Caki2 (cell line): ENCODE measurements around the gene BCKDHB. TPM values are rescaled to one million over a fixed set of nuclear protein-coding genes. Genes with fewer than 3 reads are reported as not detected.
"Not testable (repeated sequence)": the region's sequence is repeated elsewhere in the genome, so short reads cannot be mapped to it uniquely, and the experiment has no call there.

Experiments used
- DNase-seq: peaks from one replicate; pipeline ENCODE4 v3.0.0-alpha.2; 2015; ENCODE audit warnings: low read depth
- in situ Hi-C: cut with HindIII; loops from 2 replicates; pipeline ENCODE4 v1.10.0; 2016; ENCODE audit warnings: low sequenced_read_pairs, low pct_unique_long_range_greater_than_20kb, mixed read lengths
- total RNA-seq: library from RNA; depleted of rRNA; stranded (reverse); fragments of >200 nt; shearing (Covaris generic); gene quantifications from 2 replicates; pipeline ENCODE4 v1.2.3, GENCODE V29; 2014; ENCODE audit warnings: low replicate concordance

Gene BCKDHB
- total RNA-seq, 1 experiment from 2014 or later, result 13.9 TPM

DNA sequence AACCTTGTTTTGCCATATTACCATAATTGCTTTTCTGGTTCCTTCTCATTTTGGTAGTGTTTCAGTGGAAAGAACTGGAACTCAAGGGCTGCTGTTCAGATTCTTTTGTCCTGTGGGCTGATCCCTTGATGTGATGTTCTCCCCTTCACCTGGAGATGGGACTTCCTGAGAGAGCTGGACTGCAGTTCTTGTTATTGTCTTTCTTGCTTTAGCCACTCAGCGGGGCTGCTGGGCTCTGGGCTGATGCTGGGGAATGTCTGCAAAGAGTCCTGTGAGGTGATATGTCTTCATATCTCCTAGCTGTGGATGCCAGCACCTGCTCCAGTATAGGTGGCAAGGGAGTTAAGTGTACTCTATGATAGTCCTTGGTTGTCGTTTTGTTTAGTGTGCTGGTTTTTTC is 79.0 kb downstream of the BCKDHB start:
- no peak for DNase-seq
- in situ Hi-C loops, result no loop called here

DNA sequence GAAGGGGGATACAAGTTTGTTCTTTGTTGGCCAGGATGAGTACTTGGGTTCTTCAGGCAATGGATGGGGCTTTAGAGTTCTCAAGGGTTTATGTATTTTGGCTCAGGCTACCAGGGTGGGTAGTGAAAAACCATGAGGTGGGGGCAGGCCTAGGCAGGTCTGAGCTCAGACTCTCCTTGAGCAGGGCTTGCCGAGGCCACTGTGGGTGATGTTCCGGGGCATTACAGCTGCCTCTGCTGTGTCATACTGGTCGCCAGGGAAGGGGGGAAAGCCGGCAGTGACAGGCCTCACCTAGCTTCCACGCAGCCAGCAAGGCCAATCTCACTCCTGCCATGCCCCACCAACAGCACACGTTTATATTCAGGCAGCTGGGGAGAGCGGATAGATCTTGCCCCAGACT is 79.6 kb downstream of the BCKDHB start:
- in situ Hi-C loops, result no loop called here
- no peak for DNase-seq

DNA sequence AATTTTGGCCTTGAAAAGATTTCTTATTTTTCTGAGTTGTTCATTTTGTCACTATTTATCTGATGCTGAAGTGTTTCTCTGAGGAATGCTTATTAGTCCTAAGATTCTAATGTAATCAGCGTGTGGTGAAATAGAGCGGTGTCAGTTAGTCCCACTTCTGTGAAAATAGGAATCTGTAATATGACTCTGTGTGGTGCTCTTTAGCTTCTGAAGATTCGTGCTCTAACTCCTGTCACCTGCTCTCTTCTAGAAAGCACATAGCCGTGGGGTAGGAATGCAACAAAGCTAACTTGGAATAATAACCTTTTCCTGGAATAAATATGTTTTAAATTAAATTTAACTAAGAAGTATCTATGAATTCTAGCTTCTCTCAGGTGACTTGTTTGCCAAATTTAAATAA is 90.4 kb downstream of the BCKDHB start:
- DNase-seq, result no peak
- in situ Hi-C loops, result no loop called here

DNA sequence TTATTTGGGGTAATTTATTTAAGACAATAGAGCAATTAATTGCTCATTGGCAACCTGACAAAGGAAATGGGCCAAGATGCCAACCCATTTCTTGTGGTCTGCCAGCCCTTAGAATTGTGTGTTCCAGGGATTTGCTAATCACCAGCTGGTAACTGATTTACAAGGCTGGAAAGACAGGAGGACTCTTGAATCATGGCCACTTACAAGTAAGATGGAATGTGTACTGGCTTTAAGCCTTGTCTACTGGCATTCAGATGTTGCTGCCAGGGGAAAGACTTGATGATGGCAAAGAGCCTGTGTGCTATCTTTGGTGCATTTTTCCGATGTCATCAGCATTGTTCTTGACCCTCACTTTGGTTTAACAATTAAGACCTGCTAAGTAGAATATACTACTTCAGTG is 91.0 kb downstream of the BCKDHB start:
- in situ Hi-C loops, result no loop called here
- DNase-seq, result peak; percentile 26

DNA sequence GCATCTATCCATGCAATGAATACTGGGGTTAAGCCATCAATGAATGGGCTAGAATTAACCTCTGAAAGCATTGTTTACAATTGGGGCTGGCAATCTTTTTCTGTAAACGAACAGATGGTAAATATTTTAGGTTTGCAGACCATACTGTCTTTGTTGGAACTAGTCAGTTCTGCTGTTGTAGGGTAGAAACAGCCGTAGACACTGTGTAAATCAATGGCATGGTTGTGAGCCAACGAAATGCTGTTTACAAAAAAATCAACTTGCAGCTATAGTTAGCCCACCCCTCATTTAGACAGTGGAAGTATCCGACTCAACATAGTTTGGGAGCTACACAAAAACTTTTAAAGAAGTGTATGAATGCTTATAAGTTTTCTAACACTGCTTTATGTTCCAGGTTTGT is 91.5 kb downstream of the BCKDHB start:
- DNase-seq, result no peak
- in situ Hi-C loops, result no loop called here

DNA sequence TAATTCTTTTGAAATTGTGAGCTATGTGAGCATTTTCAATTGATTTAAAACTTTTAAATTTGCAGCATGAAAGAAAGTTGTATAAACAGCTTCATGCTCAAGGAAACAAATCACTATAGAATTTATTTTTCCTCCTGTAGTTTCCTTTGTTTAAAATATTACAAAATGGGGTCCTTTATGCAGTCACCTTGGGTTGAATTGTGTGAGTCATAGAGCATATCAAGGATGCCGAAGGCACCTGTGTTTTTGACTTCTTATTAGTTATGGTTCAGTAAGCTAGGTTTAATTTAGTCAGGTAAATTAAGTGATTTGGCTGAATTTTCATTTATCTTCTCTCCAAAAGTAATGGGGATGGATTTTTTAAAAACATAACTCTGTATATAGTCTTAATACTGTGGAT is 96.8 kb downstream of the BCKDHB start:
- DNase-seq, result no peak
- in situ Hi-C loops, result no loop called here

DNA sequence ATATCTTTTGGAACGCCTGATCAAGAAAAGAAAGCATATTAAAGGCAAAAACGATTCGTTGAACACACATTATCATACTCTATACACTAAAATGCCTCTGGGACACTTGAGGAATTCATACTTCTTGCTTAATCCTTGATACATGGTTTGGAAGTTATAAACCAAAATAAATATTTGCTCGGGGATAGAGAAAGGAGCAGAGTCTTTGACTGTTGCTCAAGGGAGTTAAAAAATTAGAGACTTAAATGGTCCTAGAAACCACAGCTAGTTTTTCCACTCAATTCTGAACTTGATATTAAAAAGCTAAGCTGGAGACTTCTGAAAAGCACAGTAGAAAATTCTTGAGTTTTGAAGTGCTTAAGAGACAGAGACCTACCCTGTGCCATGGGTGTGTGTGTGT is 98.9 kb downstream of the BCKDHB start:
- no peak for DNase-seq
- in situ Hi-C loops, result no loop called here

DNA sequence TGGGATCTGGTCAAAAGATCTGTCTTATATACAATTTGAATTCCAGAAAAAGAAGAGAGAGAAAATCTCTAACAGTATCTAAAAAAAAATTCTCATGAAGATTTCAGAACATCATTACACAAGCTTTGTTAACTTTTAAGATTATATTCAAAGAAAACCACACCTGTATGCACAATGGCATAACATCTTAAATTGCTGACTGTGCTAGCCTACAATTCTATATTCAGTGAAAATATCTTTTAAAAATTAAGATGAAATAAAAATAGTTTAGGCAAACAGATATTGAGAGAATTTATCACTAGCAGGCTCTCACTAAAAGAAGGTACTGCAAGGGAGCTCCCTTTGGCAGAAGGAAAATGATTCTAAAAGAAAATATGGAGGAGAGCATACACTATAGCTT is 100.3 kb downstream of the BCKDHB start:
- in situ Hi-C loops, result no loop called here
- no peak for DNase-seq

DNA sequence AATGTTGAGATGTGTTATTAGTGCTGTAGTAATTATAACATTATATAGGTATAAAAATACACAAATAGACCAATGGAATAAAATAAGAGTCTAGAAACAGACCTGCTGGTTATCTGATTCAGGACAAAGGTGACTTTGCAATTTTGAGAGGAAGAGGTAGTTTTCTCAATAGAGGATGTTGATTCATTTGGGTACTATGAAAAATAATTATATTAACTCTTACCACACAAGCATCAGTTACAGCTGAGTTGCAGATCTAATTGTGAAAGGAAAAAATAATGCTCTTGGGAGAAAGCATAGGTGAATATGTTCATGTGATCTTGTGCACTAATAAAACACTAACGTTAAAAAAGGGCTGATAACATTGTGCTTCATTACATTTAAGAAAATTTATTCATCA is 103.0 kb downstream of the BCKDHB start:
- in situ Hi-C loops, result no loop called here
- DNase-seq, result no peak

DNA sequence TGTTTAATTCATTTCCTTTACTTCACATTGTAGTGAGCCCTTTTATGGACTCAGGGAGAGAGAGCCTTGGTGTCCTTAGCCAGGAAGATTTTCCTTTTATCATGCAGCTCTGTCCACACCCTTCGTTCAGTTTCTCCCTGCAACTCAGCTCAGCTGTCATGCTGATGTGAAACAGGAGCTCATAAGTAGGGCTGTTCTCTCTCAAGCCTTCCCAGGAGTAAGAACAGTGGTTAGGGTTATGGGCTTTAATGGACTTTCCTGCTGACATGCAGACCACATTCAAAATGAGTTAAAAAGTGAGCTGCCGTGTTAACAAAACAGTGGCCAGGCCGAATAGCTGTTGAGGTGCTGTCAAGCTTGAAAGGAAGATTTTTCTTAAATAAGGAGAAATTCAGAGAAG is 104.1 kb downstream of the BCKDHB start:
- no peak for DNase-seq
- in situ Hi-C loops, result no loop called here

DNA sequence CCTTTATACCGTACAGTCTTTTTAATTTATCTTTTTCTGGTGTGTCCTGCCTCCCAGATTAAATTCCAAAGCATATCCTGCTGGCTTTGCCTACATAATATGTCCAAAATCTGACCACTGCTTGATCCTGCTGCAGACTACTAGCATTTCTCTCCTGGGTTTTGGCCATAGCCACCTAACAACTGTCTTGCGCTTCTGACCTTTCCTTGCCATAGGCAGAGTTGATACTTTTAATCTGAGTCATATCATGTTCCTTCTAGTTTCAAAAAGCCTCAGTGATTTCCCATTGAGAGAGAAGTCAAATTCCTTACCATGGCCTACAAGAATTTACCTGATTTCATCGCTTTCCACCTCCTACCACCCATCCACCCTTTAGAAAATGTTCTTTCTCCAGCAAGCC is 104.8 kb downstream of the BCKDHB start:
- in situ Hi-C loops, result no loop called here
- DNase-seq, result no peak

DNA sequence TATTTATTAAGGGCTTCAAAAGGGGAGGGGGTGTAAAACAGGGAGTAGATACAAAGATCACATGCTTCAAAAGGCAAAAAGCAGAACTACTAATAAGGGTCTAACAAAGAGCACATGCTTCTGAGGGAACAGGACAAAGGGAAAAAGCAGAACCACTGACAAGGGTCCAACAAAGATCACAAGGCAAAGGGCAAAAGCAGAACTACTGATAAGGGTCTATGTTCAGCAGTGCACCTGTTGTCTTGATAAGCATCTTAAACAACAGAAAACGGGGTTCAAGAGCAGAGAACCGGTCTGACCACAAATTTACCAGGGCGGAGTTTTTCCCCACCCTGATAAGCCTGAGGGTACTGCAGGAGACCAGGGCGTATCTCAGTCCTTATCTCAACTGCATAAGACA is 105.4 kb downstream of the BCKDHB start:
- DNase-seq, in situ Hi-C loops: not testable (repeated sequence)

DNA sequence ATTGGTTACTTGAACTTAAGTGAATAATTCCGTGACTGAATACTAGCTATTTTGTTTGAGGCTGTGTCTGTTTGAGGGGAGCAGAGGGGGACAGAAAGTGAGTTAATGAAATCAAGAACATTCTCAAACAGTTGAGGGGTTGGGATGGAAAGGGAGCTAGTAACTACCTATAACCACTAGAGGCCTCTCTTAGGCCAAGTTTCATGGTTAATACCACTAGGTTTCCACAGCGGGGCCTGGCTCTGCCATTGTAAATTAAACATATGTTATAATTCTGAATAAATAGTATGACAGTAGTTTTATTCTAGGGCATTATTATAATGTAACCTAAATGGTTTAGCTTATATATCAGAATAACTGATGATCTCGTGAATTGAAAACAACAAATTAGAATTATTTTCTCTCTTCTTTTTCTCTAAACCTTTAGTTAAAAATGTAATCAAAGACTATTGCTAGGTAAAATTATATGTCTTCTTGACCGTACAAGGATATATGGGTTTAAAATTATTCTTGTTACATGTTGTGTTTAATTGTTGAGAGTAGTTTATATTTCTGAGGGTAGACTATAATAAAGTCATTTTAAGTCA is 108.1 kb downstream of the BCKDHB start:
- DNase-seq, result peak; percentile 5

DNA sequence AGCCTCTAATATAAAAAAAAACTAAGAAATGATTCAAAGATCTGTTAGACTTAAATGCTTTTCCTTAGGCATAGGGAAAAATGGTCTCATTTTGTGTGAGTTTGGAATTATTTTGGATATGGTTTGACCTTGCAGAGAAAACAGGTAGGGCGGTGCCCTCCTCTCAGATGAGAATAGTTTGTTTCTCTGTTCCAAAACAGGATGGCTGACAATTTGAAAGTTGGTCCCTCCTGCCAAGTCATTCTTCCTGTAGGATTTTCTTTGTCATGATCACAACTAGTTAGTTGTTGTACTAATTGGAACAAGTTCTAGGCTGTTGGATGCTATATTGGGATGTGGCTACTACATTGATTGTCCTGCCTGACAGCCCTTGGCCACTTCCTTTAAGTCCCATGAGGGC is 108.6 kb downstream of the BCKDHB start:
- DNase-seq, result no peak
- in situ Hi-C loops, result no loop called here

More for the DNA sequence above, 108.1 kb downstream of the BCKDHB start:
- in situ Hi-C loops, result no loop called here

DNA sequence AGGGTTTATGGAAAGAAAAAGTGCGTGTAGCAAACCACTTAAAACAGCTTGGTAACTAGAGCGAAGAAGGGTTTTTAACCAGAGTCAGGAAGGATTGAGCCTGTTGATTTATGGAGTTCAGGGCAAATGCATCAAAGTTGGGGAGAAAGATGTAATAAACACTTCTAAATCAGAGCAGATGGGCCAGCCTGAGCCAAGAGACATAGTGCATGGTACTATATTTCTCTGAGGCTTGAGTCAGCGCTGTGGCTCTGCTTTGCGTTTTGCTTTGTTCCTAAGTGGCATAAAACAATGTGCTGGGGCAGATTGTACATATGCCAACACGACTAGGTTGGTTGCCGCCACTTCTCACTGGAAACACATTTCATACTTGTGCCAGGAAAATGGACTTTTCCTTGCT is 111.3 kb downstream of the BCKDHB start:
- DNase-seq, result no peak
- in situ Hi-C loops, result no loop called here

DNA sequence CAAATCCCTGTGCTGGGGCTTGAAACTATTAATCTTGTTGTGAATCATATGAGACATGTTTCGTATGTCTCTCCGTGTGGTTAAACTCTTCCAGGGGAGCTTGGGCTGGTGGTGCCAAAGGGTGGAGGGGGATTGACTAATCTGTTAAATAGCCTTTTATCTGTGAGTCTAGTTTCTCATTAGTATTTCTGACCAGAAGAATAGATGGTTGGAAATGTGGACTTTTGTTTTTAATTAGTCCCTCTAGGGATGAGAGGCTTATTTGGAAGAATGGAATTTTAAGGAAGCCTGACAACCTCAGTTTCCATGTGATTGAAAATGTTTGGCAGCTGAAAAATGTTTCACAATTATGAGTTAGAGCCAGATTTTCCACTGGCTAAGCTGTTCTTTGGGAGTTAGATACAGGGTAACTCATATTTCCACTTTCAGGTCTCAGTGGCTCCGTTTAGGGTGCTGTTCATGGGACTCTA is 117.3 kb downstream of the BCKDHB start:
- no peak for DNase-seq
- in situ Hi-C loops, result no loop called here

DNA sequence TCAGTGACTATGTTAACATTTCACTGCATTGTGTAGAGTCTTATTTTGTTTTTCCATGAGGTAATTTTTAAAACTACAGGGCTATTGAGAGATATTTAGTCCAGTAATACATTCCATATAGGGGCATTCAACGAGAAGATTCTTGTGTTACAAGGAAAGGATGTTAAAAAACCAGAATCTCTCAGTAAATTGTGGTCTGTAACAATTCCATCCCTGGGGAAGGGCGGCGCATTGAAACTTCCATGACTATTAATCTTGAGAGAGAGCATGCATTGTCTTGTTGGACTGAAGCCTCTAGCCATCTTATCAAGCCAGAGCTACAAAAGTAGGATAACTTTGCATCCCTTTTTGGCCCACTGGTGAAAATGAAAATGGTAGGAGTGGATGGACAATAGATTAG is 119.7 kb downstream of the BCKDHB start:
- DNase-seq, result no peak
- in situ Hi-C loops, result no loop called here

DNA sequence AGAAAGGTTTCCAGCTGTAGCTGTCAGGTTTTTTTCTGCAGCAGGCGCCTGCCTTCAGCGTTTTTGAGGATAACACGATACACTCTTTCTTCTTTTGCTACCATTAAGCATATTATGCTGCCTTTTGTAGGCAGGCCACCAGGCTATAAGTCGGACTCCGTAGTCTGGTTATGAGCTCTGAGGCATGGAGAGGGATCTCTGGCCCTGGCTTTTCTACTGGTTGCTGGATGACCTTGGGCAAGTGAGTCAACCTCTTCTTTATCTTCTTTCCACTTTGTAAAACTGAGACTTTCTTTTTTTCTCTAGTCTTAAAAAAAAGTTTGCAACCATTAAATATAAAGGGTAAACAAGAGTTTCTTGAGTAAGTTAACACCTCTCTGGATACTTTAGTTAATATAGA is 120.2 kb downstream of the BCKDHB start:
- in situ Hi-C loops, result no loop called here

DNA sequence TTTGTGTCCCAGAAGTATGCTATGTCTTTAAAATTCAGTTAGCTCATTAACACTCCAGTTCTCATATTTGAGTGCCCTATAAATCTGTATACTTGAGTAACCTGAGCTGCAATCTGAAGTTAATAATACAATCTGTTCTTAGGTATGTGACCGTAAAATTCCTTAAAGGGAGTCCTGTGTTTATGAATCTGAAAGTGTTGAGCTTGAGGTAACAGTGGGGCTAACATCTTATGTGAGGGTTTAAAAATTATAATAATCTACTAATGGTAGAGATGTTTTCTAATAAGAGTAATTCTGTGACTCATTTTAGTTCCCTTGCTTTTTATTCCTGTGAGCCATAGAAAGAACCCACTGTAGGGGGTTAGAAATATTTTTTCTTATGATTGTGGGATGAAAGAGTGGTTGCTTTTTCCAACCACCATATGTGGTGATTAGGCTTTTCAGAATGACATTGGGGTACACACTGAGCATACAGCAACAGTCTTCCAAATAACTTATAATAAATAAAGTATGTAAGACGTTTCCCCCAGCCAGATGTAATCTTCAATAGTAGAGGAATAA is 121.2 kb downstream of the BCKDHB start:
- in situ Hi-C loops, result no loop called here
- no peak for DNase-seq

More for the DNA sequence above, 120.2 kb downstream of the BCKDHB start:
- DNase-seq, result no peak

DNA sequence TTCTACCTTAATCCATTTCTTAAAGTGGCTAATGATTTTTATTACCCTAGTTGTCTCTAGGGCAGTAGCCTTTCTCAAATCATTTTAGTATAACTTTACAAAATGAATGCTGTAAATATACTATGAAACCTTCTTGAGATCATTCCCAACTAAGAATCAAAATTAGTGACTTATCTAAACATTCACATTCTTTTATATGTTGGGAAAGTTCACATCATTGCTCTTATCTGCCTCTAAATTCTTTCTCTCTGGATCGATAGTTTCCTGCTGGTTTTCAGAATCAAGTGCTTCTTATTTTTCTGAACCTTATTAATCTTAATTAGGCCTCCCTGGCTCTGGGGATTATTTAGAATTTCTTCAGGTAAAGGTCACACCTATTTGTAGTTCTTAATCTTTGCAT is 126.8 kb downstream of the BCKDHB start:
- in situ Hi-C loops, result no loop called here
- DNase-seq, result no peak
